Liver (tissue), 3 donors: Measurements from ENCODE around the gene TRIM5.

Experiments
- CTCF ChIP-seq: fragments of 150-350 bp; IDR thresholded peaks from 2 replicates; pipeline ENCODE4 v1.5.1; 2017; ENCODE audit warnings: improper control_type of control experiment, low read depth, low read length; ENCODE audit not compliant: missing input control
- EGR1 ChIP-seq, 2 donors: IDR thresholded peaks; 2 replicates each; pipeline ENCODE4 v1.6.1; 2016 to 2018; ENCODE audit warnings: antibody characterized with exemption in 2 of 2, low read depth in 2 of 2
- REST ChIP-seq: IDR thresholded peaks from 2 replicates; pipeline ENCODE4 v1.6.1; 2016; ENCODE audit warnings: antibody characterized with exemption, mild to moderate bottlenecking
- SP1 ChIP-seq: IDR thresholded peaks from 2 replicates; pipeline ENCODE4 v1.6.1; 2018; ENCODE audit warnings: antibody characterized with exemption, mild to moderate bottlenecking
- TF ChIP-seq, protein P1 (sequence below): IDR thresholded peaks from 2 replicates; pipeline ENCODE4 v1.6.1; 2016; ENCODE audit warnings: antibody characterized with exemption
- donor health status: healthy.
- donor health status: healthy.

DNA sequence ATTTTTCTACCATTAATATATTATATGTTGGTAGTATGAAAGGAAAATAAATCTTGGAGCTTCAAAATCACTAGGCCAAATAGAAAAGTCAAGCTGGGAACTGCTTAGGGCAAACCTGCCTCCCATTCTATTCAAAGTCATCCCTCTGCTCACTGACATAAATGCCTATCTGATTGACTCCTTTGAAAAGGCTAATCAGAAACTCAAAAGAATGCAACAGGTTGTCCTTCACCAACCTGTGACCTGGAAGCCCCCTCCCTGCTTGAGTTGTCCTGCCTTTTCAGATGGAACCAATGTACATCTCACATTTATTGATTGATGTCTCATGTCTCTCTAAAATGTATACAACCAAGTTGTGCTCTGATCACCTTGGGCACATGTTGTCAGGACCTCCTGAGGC is 63.3 kb downstream of the TRIM5 start:
- TF ChIP-seq CTCF (no peak), REST (no peak), EGR1 (IDR thresholded peaks at IDR 0.05; ENCODE audit: low read depth in 2 of 2) (no peak), SP1 (no peak)
- TF ChIP-seq, protein P1, sequence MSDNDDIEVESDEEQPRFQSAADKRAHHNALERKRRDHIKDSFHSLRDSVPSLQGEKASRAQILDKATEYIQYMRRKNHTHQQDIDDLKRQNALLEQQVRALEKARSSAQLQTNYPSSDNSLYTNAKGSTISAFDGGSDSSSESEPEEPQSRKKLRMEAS: no peak
